Progenitor cell of endocrine pancreas (in vitro differentiated cells): ENCODE results near the gene IGF1R. TPM values are rescaled to one million over a fixed set of nuclear protein-coding genes. Genes with fewer than 3 reads are reported as not detected.

Experiments used
- DNase-seq: peaks from one replicate; pipeline ENCODE4 v3.0.0; 2021; ENCODE audit warnings: low spot score; ENCODE audit not compliant: unreplicated experiment
- H3K27ac Mint-ChIP-seq: 2 replicates; pipeline ENCODE4 v1.8.0; 2021; ENCODE audit warnings: mild to moderate bottlenecking, moderate library complexity, mixed read lengths
- H3K27me3 Mint-ChIP-seq: 2 replicates; pipeline ENCODE4 v1.8.0; 2021; ENCODE audit warnings: mixed read lengths
- H3K36me3 Mint-ChIP-seq: 2 replicates; pipeline ENCODE4 v1.8.0; 2022; ENCODE audit warnings: mixed read lengths; ENCODE audit not compliant: insufficient read depth
- H3K4me1 Mint-ChIP-seq: 2 replicates; pipeline ENCODE4 v1.8.0; 2021; ENCODE audit warnings: low read depth, mixed read lengths
- H3K4me3 Mint-ChIP-seq: 2 replicates; pipeline ENCODE4 v1.8.0; 2021; ENCODE audit warnings: low read depth, mild to moderate bottlenecking, moderate library complexity, mixed read lengths
- H3K9me3 Mint-ChIP-seq: 2 replicates; pipeline ENCODE4 v1.8.0; 2021; ENCODE audit warnings: low read depth, mixed read lengths
- CTCF ChIP-seq: fragments of 200-600 bp; sonication (generic); IDR thresholded peaks from one replicate; pipeline ENCODE4 v1.5.0; 2021; ENCODE audit warnings: antibody characterized with exemption, mild to moderate bottlenecking; ENCODE audit not compliant: unreplicated experiment
- total RNA-seq: library from RNA; stranded (reverse); gene quantifications from 2 replicates; pipeline ENCODE4 v1.2.1, GENCODE V29; 2021

IGF1R gene
- total RNA-seq, 1 donor from 2014 or later, result 106 TPM

- no peak overlapping the region for H3K4me3 Mint-ChIP-seq
- H3K36me3 Mint-ChIP-seq, result peaks cover 35% of the 10 kb centered on the region
- no peak for TF ChIP-seq CTCF
- H3K9me3 Mint-ChIP-seq, result no peaks in the 10 kb centered on the region
- no peaks in the 10 kb centered on the region for H3K27me3 Mint-ChIP-seq
- peaks cover 15% of the 10 kb centered on the region for H3K4me1 Mint-ChIP-seq
- H3K27ac Mint-ChIP-seq, result no peak overlapping the region
- no peak for DNase-seq
These were observed 271.9 kb downstream of the IGF1R start for GRCh38 chr15:98920091-98920880.

GRCh38 chr15:98923171-98923570, 274.8 kb downstream of the IGF1R start:
- Mint-ChIP-seq H3K36me3 (peaks cover 29% of the 10 kb centered on the region), H3K4me3 (no peak overlapping the region), H3K27ac (no peak overlapping the region), H3K4me1 (peaks cover 8% of the 10 kb centered on the region), H3K9me3 (no peaks in the 10 kb centered on the region), H3K27me3 (no peaks in the 10 kb centered on the region)
- no peak for TF ChIP-seq CTCF
- DNase-seq, result no peak

- Mint-ChIP-seq H3K9me3 (no peaks in the 10 kb centered on the region), H3K4me3 (no peak overlapping the region), H3K27me3 (no peaks in the 10 kb centered on the region), H3K27ac (no peak overlapping the region), H3K4me1 (peaks cover 8% of the 10 kb centered on the region), H3K36me3 (peaks cover 26% of the 10 kb centered on the region)
- no peak for DNase-seq
- TF ChIP-seq CTCF, result no peak
These were observed 275.2 kb downstream of the IGF1R start for GRCh38 chr15:98923579-98923978.

GRCh38 chr15:98924401-98925049, 276.2 kb downstream of the IGF1R start:
- Mint-ChIP-seq H3K9me3 (no peaks in the 10 kb centered on the region), H3K4me3 (no peak overlapping the region), H3K27ac (peak overlapping the region; percentile 56), H3K36me3 (peaks cover 21% of the 10 kb centered on the region), H3K27me3 (no peaks in the 10 kb centered on the region), H3K4me1 (peaks cover 8% of the 10 kb centered on the region)
- no peak for DNase-seq
- no peak for TF ChIP-seq CTCF

GRCh38 chr15:98926236-98926635, 277.9 kb downstream of the IGF1R start:
- Mint-ChIP-seq H3K4me1 (peaks cover 4% of the 10 kb centered on the region), H3K4me3 (no peak overlapping the region), H3K27ac (no peak overlapping the region), H3K27me3 (no peaks in the 10 kb centered on the region), H3K36me3 (peaks cover 28% of the 10 kb centered on the region), H3K9me3 (no peaks in the 10 kb centered on the region)
- no peak for TF ChIP-seq CTCF
- DNase-seq, result no peak
